Activated CD4-positive, alpha-beta T cell treated with anti-CD3 and anti-CD28 coated beads for 48 hours (primary cell): ENCODE results near the gene MTMR1.
A peak's percentile ranks its signal among the peaks of the same experiment; 100 is the strongest.

Experiments
- DNase-seq: peaks from one replicate; pipeline ENCODE4 v3.0.0-alpha.2; 2020

The MTMR1 gene

GRCh38 chrX:150763810-150764209 lies 70.6 kb downstream of the MTMR1 start:
- DNase-seq = no peak

GRCh38 chrX:150765237-150765636 lies 72.0 kb downstream of the MTMR1 start:
- DNase-seq = no peak

- no peak for DNase-seq
Measured at GRCh38 chrX:150765782-150766350, 72.7 kb downstream of the MTMR1 start.

GRCh38 chrX:150766351-150767044 lies 73.3 kb downstream of the MTMR1 start:
- DNase-seq = no peak

GRCh38 chrX:150767045-150767395 lies 73.8 kb downstream of the MTMR1 start:
- no peak for DNase-seq

GRCh38 chrX:150767475-150768131 lies 74.4 kb downstream of the MTMR1 start:
- DNase-seq = peak; percentile 24

GRCh38 chrX:150768132-150768485 lies 74.9 kb downstream of the MTMR1 start:
- no peak for DNase-seq

GRCh38 chrX:150768580-150769190 lies 75.5 kb downstream of the MTMR1 start:
- no peak for DNase-seq

GRCh38 chrX:150769408-150769807 lies 76.2 kb downstream of the MTMR1 start:
- DNase-seq = no peak

GRCh38 chrX:150770623-150771022 lies 77.4 kb downstream of the MTMR1 start:
- DNase-seq = no peak

- no peak for DNase-seq
Measured at GRCh38 chrX:150771116-150771515, 77.9 kb downstream of the MTMR1 start.

GRCh38 chrX:150772150-150772970 lies 79.2 kb downstream of the MTMR1 start:
- DNase-seq = peak; percentile 85

GRCh38 chrX:150773117-150773516 lies 79.9 kb downstream of the MTMR1 start:
- DNase-seq = no peak

GRCh38 chrX:150773634-150774033 lies 80.4 kb downstream of the MTMR1 start:
- no peak for DNase-seq

- DNase-seq = no peak
Measured at GRCh38 chrX:150774798-150775568, 81.8 kb downstream of the MTMR1 start.

- DNase-seq = no peak
Measured at GRCh38 chrX:150775569-150776350, 82.6 kb downstream of the MTMR1 start.

- DNase-seq = no peak
Measured at GRCh38 chrX:150777328-150777992, 84.3 kb downstream of the MTMR1 start.

GRCh38 chrX:150779385-150779784 lies 86.2 kb downstream of the MTMR1 start:
- DNase-seq = no peak

GRCh38 chrX:150781677-150782076 lies 88.5 kb downstream of the MTMR1 start:
- no peak for DNase-seq

- DNase-seq = no peak
Measured at GRCh38 chrX:150790021-150790420, 96.8 kb downstream of the MTMR1 start.

- no peak for DNase-seq
Measured at GRCh38 chrX:150792949-150793527, 99.8 kb downstream of the MTMR1 start.
